K562 (cell line): Measurements from ENCODE around the gene SULT6B1. TPM values are rescaled to one million over a fixed set of nuclear protein-coding genes. Genes with fewer than 3 reads are reported as not detected.

Experiments used
- CREBBP ChIP-seq: IDR thresholded peaks from one replicate; pipeline ENCODE4 v1.6.1; 2012; ENCODE audit warnings: low read depth, mild to moderate bottlenecking, control low read depth, inconsistent platforms, low read length
- GATAD2A ChIP-seq: fragments of 450-650 bp; IDR thresholded peaks from 2 replicates; pipeline ENCODE4 v1.6.1; 2017
- HDAC2 ChIP-seq: fragments of 450-650 bp; IDR thresholded peaks from 2 replicates; pipeline ENCODE4 v1.6.1; 2016; ENCODE audit warnings: mild to moderate bottlenecking
- HMG20A ChIP-seq: fragments of 450-650 bp; formaldehyde crosslinking; conservative IDR thresholded peaks from 2 replicates; pipeline ENCODE4 v1.4.0; 2020; ENCODE audit warnings: mild to moderate bottlenecking, mixed read lengths
- HOXB6 ChIP-seq: fragments of 250-450 bp; sonication (Bioruptor Pico); IDR thresholded peaks from 2 replicates; pipeline ENCODE4 v1.5.1; 2022; ENCODE audit warnings: mild to moderate bottlenecking, borderline replicate concordance
- MAFK ChIP-seq: IDR thresholded peaks from 2 replicates; pipeline ENCODE4 v1.6.1; 2011; ENCODE audit warnings: low read length, improper control_type of control experiment
- NFIX ChIP-seq: fragments of 250-450 bp; sonication (Bioruptor Pico); IDR thresholded peaks from 2 replicates; pipeline ENCODE4 v1.4.0; 2020; ENCODE audit warnings: low read depth, mild to moderate bottlenecking, moderate library complexity
- PHF21A ChIP-seq: fragments of 450-650 bp; IDR thresholded peaks from 2 replicates; pipeline ENCODE4 v1.6.1; 2017; ENCODE audit warnings: low read depth, borderline replicate concordance
- RAD51 ChIP-seq: fragments of 450-650 bp; IDR thresholded peaks from 2 replicates; pipeline ENCODE4 v1.7.1; 2016; ENCODE audit warnings: low read depth, mild to moderate bottlenecking, borderline replicate concordance
- SRSF9 ChIP-seq: fragments of 200-400 bp; formaldehyde crosslinking; IDR thresholded peaks from 2 replicates; pipeline ENCODE4 v1.6.1; 2017; ENCODE audit warnings: low read depth, low read length, borderline replicate concordance
- TFAM ChIP-seq: fragments of 250-450 bp; sonication (Bioruptor Pico); conservative IDR thresholded peaks from 2 replicates; pipeline ENCODE4 v1.5.0; 2021; ENCODE audit warnings: mild to moderate bottlenecking, moderate library complexity
- ZC3H8 ChIP-seq: fragments of 450-650 bp; IDR thresholded peaks from 2 replicates; pipeline ENCODE4 v1.6.1; 2017
- ZNF507 ChIP-seq: conservative IDR thresholded peaks from 2 replicates; pipeline ENCODE4 v1.6.1; 2017; ENCODE audit warnings: missing genetic modification characterization, missing compliant biosample characterization
- polyA plus RNA-seq, 8 experiments: library from polyadenylated mRNA; depleted of rRNA in 4 of 8; stranded (reverse) in 5 of 8; unstranded in 3 of 8; fragments of >200 nt; fragmentation: Nextera tagmentation in 2 of 8; fragmentation: Illumina TruSeq in 1 of 8; extraction: Ambion mirVana in 2 of 8; extraction: Trizol in 1 of 8; gene quantifications; 2 replicates each; pipeline versions ENCODE4 v1.2.1 to v1.2.3, GENCODE V29; 2011 to 2014; ENCODE audit warnings: inconsistent platforms in 1 of 8, missing spikeins in 1 of 8
- total RNA-seq, 7 experiments: library from RNA; depleted of rRNA in 6 of 7; stranded (reverse); fragments of >200 nt in 6 of 7; fragmentation: Illumina TruSeq in 2 of 7; extraction: Trizol in 2 of 7; gene quantifications; 2 replicates each; pipeline versions ENCODE4 v1.2.1 to v1.2.3, GENCODE V29; 2011 to 2021; ENCODE audit warnings: low replicate concordance in 1 of 7
- TF ChIP-seq, protein P1 (sequence below): fragments of 450-650 bp; IDR thresholded peaks from 2 replicates; pipeline ENCODE4 v1.6.1; 2016; ENCODE audit warnings: low read depth
- TF ChIP-seq, protein P2 (sequence below): fragments of 250-450 bp; sonication (Bioruptor Pico); IDR thresholded peaks from 2 replicates; pipeline ENCODE4 v1.5.0; 2021
- TF ChIP-seq, protein P3 (sequence below), 3 experiments: fragments of 200-800 bp in 1 of 3; sonication (Bioruptor generic) in 1 of 3; sonication (generic) in 1 of 3; formaldehyde crosslinking in 1 of 3; IDR thresholded peaks; 2 replicates each; pipeline versions ENCODE4 v1.6.1 to v1.8.0; 2016 to 2022; ENCODE audit warnings: mild to moderate bottlenecking in 2 of 3, missing compliant biosample characterization in 2 of 3, missing genetic modification characterization in 2 of 3, missing genetic modification reagents in 1 of 3
- TF ChIP-seq, protein P4 (sequence below), 2 experiments: fragments of 450-650 bp in 1 of 2; sonication (generic) in 1 of 2; formaldehyde crosslinking; conservative IDR thresholded peaks; 2 replicates each; pipeline versions ENCODE4 v1.4.0 to v1.8.1; 2020 to 2022; ENCODE audit warnings: mild to moderate bottlenecking in 1 of 2, missing genetic modification reagents in 1 of 2

SULT6B1 gene
- total and polyA plus RNA-seq, 9 of the 15 experiments (the other 6 are each of a cell fraction or from before 2014, with no cell fraction given): not detected

DNA sequence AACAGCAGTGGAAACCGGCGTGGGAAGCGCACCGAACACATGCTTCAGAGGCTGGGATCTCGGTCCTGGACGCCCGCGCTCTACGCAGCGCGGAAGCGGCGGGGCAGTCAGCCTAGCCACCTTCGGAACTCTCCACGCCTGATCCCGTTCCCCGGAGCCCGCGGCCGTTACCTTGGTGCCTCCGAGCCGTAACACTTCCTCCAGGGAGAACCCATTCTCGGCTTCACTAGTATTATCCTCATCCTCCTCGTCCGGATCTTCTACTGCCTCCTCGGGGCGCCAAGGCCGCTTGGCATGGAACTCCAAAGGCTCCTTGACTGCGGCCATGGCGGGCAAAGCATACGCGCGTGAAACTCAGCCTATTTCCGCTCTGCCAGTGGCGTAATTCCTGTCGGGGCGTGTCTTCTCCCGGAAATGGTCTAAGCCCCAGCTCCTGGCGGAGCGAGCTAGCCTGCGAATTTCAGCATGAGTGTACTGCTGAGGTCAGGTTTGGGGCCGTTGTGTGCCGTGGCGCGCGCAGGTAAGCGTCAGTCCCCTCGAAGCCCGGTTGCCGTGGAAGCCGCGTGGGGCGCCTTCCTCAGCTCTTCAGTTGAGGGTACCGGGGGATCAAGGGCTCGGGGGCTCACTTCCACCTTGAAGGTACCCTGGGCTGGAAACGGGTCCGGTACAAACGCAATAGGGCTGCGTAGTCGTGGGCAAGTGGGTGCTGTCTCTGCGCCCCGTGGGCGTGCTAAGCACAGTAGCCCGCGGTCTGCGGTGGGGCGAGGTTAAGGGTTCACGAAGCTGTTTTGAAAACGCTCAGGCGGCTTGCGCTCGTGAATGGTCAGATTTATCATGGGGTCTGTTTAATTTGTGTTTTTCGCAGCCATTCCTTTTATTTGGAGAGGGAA, 43.0 kb upstream of the SULT6B1 start, which contains the start of the genes CEBPZ and NDUFAF7 (continued):
- TF ChIP-seq, protein P1, sequence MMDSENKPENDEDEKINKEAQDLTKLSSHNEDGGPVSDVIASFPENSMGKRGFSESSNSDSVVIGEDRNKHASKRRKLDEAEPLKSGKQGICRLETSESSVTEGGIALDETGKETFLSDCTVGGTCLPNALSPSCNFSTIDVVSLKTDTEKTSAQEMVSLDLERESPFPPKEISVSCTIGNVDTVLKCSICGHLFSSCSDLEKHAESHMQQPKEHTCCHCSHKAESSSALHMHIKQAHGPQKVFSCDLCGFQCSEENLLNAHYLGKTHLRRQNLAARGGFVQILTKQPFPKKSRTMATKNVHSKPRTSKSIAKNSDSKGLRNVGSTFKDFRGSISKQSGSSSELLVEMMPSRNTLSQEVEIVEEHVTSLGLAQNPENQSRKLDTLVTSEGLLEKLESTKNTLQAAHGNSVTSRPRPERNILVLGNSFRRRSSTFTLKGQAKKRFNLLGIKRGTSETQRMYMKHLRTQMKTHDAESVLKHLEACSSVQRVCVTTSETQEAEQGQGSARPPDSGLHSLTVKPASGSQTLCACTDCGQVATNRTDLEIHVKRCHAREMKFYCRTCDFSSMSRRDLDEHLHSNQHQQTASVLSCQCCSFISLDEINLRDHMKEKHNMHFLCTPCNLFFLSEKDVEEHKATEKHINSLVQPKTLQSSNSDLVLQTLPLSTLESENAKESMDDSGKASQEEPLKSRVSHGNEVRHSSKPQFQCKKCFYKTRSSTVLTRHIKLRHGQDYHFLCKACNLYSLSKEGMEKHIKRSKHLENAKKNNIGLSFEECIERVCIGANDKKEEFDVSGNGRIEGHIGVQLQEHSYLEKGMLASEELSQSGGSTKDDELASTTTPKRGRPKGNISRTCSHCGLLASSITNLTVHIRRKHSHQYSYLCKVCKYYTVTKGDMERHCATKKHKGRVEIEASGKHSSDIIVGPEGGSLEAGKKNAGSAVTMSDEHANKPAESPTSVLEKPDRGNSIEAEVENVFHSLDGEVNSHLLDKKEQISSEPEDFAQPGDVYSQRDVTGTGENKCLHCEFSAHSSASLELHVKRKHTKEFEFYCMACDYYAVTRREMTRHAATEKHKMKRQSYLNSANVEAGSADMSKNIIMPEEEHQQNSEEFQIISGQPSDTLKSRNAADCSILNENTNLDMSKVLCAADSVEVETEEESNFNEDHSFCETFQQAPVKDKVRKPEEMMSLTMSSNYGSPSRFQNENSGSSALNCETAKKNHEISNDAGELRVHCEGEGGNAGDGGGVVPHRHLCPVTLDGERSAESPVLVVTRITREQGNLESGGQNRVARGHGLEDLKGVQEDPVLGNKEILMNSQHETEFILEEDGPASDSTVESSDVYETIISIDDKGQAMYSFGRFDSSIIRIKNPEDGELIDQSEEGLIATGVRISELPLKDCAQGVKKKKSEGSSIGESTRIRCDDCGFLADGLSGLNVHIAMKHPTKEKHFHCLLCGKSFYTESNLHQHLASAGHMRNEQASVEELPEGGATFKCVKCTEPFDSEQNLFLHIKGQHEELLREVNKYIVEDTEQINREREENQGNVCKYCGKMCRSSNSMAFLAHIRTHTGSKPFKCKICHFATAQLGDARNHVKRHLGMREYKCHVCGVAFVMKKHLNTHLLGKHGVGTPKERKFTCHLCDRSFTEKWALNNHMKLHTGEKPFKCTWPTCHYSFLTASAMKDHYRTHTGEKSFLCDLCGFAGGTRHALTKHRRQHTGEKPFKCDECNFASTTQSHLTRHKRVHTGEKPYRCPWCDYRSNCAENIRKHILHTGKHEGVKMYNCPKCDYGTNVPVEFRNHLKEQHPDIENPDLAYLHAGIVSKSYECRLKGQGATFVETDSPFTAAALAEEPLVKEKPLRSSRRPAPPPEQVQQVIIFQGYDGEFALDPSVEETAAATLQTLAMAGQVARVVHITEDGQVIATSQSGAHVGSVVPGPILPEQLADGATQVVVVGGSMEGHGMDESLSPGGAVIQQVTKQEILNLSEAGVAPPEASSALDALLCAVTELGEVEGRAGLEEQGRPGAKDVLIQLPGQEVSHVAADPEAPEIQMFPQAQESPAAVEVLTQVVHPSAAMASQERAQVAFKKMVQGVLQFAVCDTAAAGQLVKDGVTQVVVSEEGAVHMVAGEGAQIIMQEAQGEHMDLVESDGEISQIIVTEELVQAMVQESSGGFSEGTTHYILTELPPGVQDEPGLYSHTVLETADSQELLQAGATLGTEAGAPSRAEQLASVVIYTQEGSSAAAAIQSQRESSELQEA: no peak
- no peak for TF ChIP-seq CREBBP
- no peak for TF ChIP-seq NFIX (CRISPR knock-in tag)
- TF ChIP-seq HOXB6 (CRISPR knock-in tag): no peak
- TF ChIP-seq TFAM: no peak
- no peak for TF ChIP-seq ZNF507 (tag)
- TF ChIP-seq, protein P2, sequence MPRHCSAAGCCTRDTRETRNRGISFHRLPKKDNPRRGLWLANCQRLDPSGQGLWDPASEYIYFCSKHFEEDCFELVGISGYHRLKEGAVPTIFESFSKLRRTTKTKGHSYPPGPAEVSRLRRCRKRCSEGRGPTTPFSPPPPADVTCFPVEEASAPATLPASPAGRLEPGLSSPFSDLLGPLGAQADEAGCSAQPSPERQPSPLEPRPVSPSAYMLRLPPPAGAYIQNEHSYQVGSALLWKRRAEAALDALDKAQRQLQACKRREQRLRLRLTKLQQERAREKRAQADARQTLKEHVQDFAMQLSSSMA: no peak
- TF ChIP-seq HMG20A (CRISPR knock-in tag): no peak
- TF ChIP-seq ZC3H8: no peak
- TF ChIP-seq PHF21A: no peak
- no peak for TF ChIP-seq GATAD2A
- TF ChIP-seq MAFK: 0 out of 2 replicates have a peak, but pooled peaks have one; percentile 22
- TF ChIP-seq, protein P3, sequence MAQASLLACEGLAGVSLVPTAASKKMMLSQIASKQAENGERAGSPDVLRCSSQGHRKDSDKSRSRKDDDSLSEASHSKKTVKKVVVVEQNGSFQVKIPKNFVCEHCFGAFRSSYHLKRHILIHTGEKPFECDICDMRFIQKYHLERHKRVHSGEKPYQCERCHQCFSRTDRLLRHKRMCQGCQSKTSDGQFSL (CRISPR knock-in tag; IDR thresholded peaks at IDR 0.05): no peak
- TF ChIP-seq, protein P3 (tag; IDR thresholded peaks at IDR 0.05): no peak
- TF ChIP-seq, protein P4, sequence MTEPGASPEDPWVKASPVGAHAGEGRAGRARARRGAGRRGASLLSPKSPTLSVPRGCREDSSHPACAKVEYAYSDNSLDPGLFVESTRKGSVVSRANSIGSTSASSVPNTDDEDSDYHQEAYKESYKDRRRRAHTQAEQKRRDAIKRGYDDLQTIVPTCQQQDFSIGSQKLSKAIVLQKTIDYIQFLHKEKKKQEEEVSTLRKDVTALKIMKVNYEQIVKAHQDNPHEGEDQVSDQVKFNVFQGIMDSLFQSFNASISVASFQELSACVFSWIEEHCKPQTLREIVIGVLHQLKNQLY (CRISPR knock-in tag; conservative IDR thresholded peaks at IDR 0.05): no peak
- TF ChIP-seq RAD51: no peak
- no peak for TF ChIP-seq SRSF9
- peak; percentile 76 for TF ChIP-seq HDAC2
